ENCODE results near the gene DOK6. TPM values are rescaled to one million over a fixed set of nuclear protein-coding genes. Genes with fewer than 3 reads are reported as not detected.
A peak's percentile ranks its signal among the peaks of the same experiment; 100 is the strongest.

The DOK6 gene
- total and polyA plus RNA-seq, 2 of the 13 experiments (the other 11 are each of a cell fraction or from before 2014, with no cell fraction given) = 17.0 to 17.2 TPM

- TF ChIP-seq ZNF263 (CRISPR knock-in tag; IDR thresholded peaks at IDR 0.05) (no peak), IRF2 (CRISPR knock-in tag; IDR thresholded peaks at IDR 0.05) (no peak), IRF9 (CRISPR knock-in tag; IDR thresholded peaks at IDR 0.05; ENCODE audit: borderline replicate concordance) (no peak), ZNF354B (CRISPR knock-in tag; IDR thresholded peaks at IDR 0.05) (no peak), TEF (CRISPR knock-in tag; IDR thresholded peaks at IDR 0.05) (peak; percentile 64; the same call in 1 of the 2 replicates), ZNF34 (CRISPR knock-in tag; IDR thresholded peaks at IDR 0.05; ENCODE audit: borderline replicate concordance) (no peak), SOX6 (IDR thresholded peaks at IDR 0.05) (no peak), SOX6 (CRISPR knock-in tag; IDR thresholded peaks at IDR 0.05) (peak; percentile 35; the same call in 1 of the 2 replicates), ZNF367 (CRISPR knock-in tag; IDR thresholded peaks at IDR 0.05; ENCODE audit: borderline replicate concordance) (no peak), ZNF780A (CRISPR knock-in tag; IDR thresholded peaks at IDR 0.05) (no peak), ISL2 (CRISPR knock-in tag; IDR thresholded peaks at IDR 0.05) (peak; percentile 38; the same call in 1 of the 2 replicates), ETV6 (CRISPR knock-in tag; conservative IDR thresholded peaks at IDR 0.05) (no peak), ZNF746 (CRISPR knock-in tag; IDR thresholded peaks at IDR 0.05) (no peak), ZHX1 (CRISPR knock-in tag; IDR thresholded peaks at IDR 0.05; ENCODE audit: low read depth) (no peak), SPEN (CRISPR knock-in tag; IDR thresholded peaks at IDR 0.05; ENCODE audit: low read depth) (no peak), PRDM10 (CRISPR knock-in tag; IDR thresholded peaks at IDR 0.05; ENCODE audit: low read depth) (no peak), GLI4 (CRISPR knock-in tag; IDR thresholded peaks at IDR 0.05; ENCODE audit: borderline replicate concordance) (no peak), EP300 (IDR thresholded peaks at IDR 0.05; ENCODE audit: low read depth in 2 of 2, low read length in 2 of 2) (peak in 1 of 2 experiments; percentile 40; a peak in 2 of 4 replicates), EP300 (CRISPR knock-in tag; IDR thresholded peaks at IDR 0.05; ENCODE audit: borderline replicate concordance) (no peak), THAP8 (CRISPR knock-in tag; IDR thresholded peaks at IDR 0.05; ENCODE audit: borderline replicate concordance) (no peak)
These were observed 369.6 kb downstream of the DOK6 start (continued) for GRCh38 chr18:69770238-69770637.
